H1 (cell line): ENCODE data around the gene ZFR. TPM values are rescaled to one million over a fixed set of nuclear protein-coding genes. Genes with fewer than 3 reads are reported as not detected.

ENCODE experiments used
- CTCF ChIA-PET: fragments of 300-600 bp; sonication (Branson Sonifier 250); formaldehyde crosslinking; loops from one replicate; lab custom pipeline; 2021; ENCODE audit not compliant: partially characterized antibody; lab: Charles Lee
- POLR2A ChIA-PET: fragments of 300-600 bp; sonication (Branson Sonifier 250); formaldehyde crosslinking; loops from one replicate; lab custom pipeline; 2021; ENCODE audit warnings: inconsistent platforms; ENCODE audit not compliant: partially characterized antibody; lab: Charles Lee
- DNase-seq, 2 experiments: peaks; one replicate each; pipeline versions ENCODE4 v3.0.0 to v3.0.0-alpha.2; 2010 to 2022; ENCODE audit warnings: low spot score in 2 of 2, low read depth in 1 of 2, mixed read lengths in 1 of 2
- FAIRE-seq: peaks from 2 replicates; lab custom pipeline; 2011; peaks lifted over from hg19 to GRCh38; lab: Jason Lieb, UNC
- H2AFZ ChIP-seq: 2 replicates; pipeline ENCODE4 v1.8.1; 2012; ENCODE audit warnings: low read length, inconsistent platforms
- H2AK5ac ChIP-seq: 2 replicates; pipeline ENCODE4 v1.6.1; 2013; ENCODE audit warnings: low read depth, low read length
- H2BK120ac ChIP-seq: replicated peaks from 2 replicates; pipeline ENCODE3; 2013; ENCODE audit warnings: low read depth, low read length, inconsistent platforms
- H2BK12ac ChIP-seq: 2 replicates; pipeline ENCODE4 v1.6.1; 2013; ENCODE audit warnings: low read depth, low read length
- H2BK15ac ChIP-seq: 2 replicates; pipeline ENCODE4 v1.6.1; 2013; ENCODE audit warnings: low read length
- H2BK20ac ChIP-seq: 2 replicates; pipeline ENCODE4 v1.6.1; 2013; ENCODE audit warnings: low read length
- H2BK5ac ChIP-seq: 2 replicates; pipeline ENCODE4 v1.6.1; 2013; ENCODE audit warnings: low read depth, low read length
- H3K14ac ChIP-seq: 2 replicates; pipeline ENCODE4 v1.6.1; 2013; ENCODE audit warnings: inconsistent platforms; ENCODE audit not compliant: insufficient read length
- H3K18ac ChIP-seq: 2 replicates; pipeline ENCODE4 v1.6.1; 2013; ENCODE audit warnings: low read length; ENCODE audit errors: extremely low read depth
- H3K23ac ChIP-seq: 2 replicates; pipeline ENCODE4 v1.6.1; 2013; ENCODE audit warnings: inconsistent platforms; ENCODE audit not compliant: insufficient read length
- H3K23me2 ChIP-seq: 2 replicates; pipeline ENCODE4 v1.6.1; 2013; ENCODE audit warnings: low read depth, low read length
- H3K27ac ChIP-seq: 2 replicates; pipeline ENCODE4 v1.6.1; 2011; ENCODE audit warnings: low read depth, low read length, inconsistent platforms
- H3K27me3 ChIP-seq, 4 experiments: replicated peaks in 1 of 4; 1 replicate in 1 of 4; 2 replicates in 3 of 4; pipeline versions ENCODE4 v1.6.1 to v1.8.1; 2011 to 2013; ENCODE audit warnings: low read length in 3 of 4, mild to moderate bottlenecking in 3 of 4, inconsistent platforms in 2 of 4, mixed read lengths in 2 of 4, moderate library complexity in 1 of 4; ENCODE audit not compliant: control insufficient read depth in 3 of 4, insufficient read depth in 3 of 4; ENCODE audit errors: extremely low read depth in 1 of 4
- H3K36me3 ChIP-seq, 4 experiments: 2 replicates each; pipeline versions ENCODE4 v1.6.1 to v1.8.1; 2011 to 2013; ENCODE audit warnings: mild to moderate bottlenecking in 4 of 4, low read length in 3 of 4, moderate library complexity in 2 of 4, control low read depth in 1 of 4, inconsistent platforms in 1 of 4; ENCODE audit not compliant: insufficient read depth in 4 of 4, control insufficient read depth in 2 of 4
- H3K4ac ChIP-seq: replicated peaks from 2 replicates; pipeline ENCODE3; 2013; ENCODE audit warnings: low read length, low read depth, mixed read lengths, inconsistent platforms; ENCODE audit not compliant: insufficient read length
- H3K4me1 ChIP-seq, 4 experiments: replicated peaks in 1 of 4; 1 replicate in 1 of 4; 2 replicates in 3 of 4; pipeline versions ENCODE4 v1.6.1 to v1.8.1; 2011 to 2013; ENCODE audit warnings: low read length in 3 of 4, inconsistent platforms in 2 of 4, mixed read lengths in 1 of 4; ENCODE audit not compliant: insufficient read depth in 4 of 4, control insufficient read depth in 3 of 4
- H3K4me2 ChIP-seq, 2 experiments: 2 replicates each; pipeline versions ENCODE4 v1.6.1 to v1.8.1; 2011 to 2013; ENCODE audit warnings: low read depth in 2 of 2, low read length in 2 of 2, control low read depth in 1 of 2, inconsistent platforms in 1 of 2, mild to moderate bottlenecking in 1 of 2; ENCODE audit not compliant: insufficient read depth in 1 of 2
- H3K4me3 ChIP-seq, 4 experiments: fragments of 200-600, 300-600 bp in 1 of 4; sonication (generic), shearing (Covaris generic), sonication (Bioruptor Twin) in 1 of 4; 2 replicates each; pipeline versions ENCODE4 v1.5.1 to v1.8.1; 2011 to 2016; ENCODE audit warnings: low read length in 4 of 4, low read depth in 3 of 4, control low read depth in 2 of 4, inconsistent platforms in 2 of 4, mild to moderate bottlenecking in 2 of 4, mixed read lengths in 1 of 4, moderate library complexity in 1 of 4; ENCODE audit not compliant: insufficient read depth in 2 of 4; ENCODE audit errors: extremely low read depth in 1 of 4
- H3K56ac ChIP-seq: replicated peaks from 2 replicates; pipeline ENCODE3; 2013; ENCODE audit warnings: low read depth, mild to moderate bottlenecking, mixed read lengths, low read length, inconsistent platforms; ENCODE audit not compliant: insufficient read length
- H3K79me1 ChIP-seq: 2 replicates; pipeline ENCODE4 v1.6.1; 2013; ENCODE audit warnings: low read depth, low read length, control low read depth
- H3K79me2 ChIP-seq, 2 experiments: 2 replicates each; pipeline versions ENCODE4 v1.6.1 to v1.8.1; 2012 to 2013; ENCODE audit warnings: low read length in 2 of 2, mild to moderate bottlenecking in 2 of 2, inconsistent platforms in 1 of 2; ENCODE audit not compliant: insufficient read depth in 2 of 2, control insufficient read depth in 1 of 2
- H3K9ac ChIP-seq, 4 experiments: replicated peaks in 1 of 4; 1 replicate in 1 of 4; 2 replicates in 3 of 4; pipeline versions ENCODE4 v1.6.1 to v1.8.1; 2011 to 2013; ENCODE audit warnings: low read depth in 3 of 4, low read length in 3 of 4, control low read depth in 2 of 4, mild to moderate bottlenecking in 2 of 4, moderate library complexity in 2 of 4, inconsistent platforms in 1 of 4; ENCODE audit errors: extremely low read depth in 1 of 4
- H3K9me3 ChIP-seq, 2 experiments: 2 replicates each; pipeline versions ENCODE4 v1.6.1 to v1.8.1; 2012 to 2013; ENCODE audit warnings: mild to moderate bottlenecking in 2 of 2, moderate library complexity in 2 of 2, control low read depth in 1 of 2, inconsistent platforms in 1 of 2, low read depth in 1 of 2, low read length in 1 of 2, mixed read lengths in 1 of 2; ENCODE audit not compliant: insufficient read depth in 2 of 2
- H4K20me1 ChIP-seq, 2 experiments: replicated peaks in 1 of 2; 2 replicates each; pipeline versions ENCODE3 to v1.8.1; 2011 to 2013; ENCODE audit warnings: inconsistent platforms in 2 of 2, low read length in 2 of 2, mild to moderate bottlenecking in 1 of 2; ENCODE audit not compliant: insufficient read depth in 2 of 2, control insufficient read depth in 1 of 2
- H4K5ac ChIP-seq: 2 replicates; pipeline ENCODE4 v1.6.1; 2013; ENCODE audit warnings: low read length, low read depth, mixed read lengths, inconsistent platforms; ENCODE audit not compliant: insufficient read length
- H4K8ac ChIP-seq: 2 replicates; pipeline ENCODE4 v1.8.0; 2013; ENCODE audit warnings: mild to moderate bottlenecking, moderate library complexity, low read length, inconsistent platforms; ENCODE audit not compliant: insufficient read depth; ENCODE audit errors: extremely low read depth
- H4K91ac ChIP-seq: replicated peaks from 2 replicates; pipeline ENCODE3; 2013; ENCODE audit warnings: low read length, mixed read lengths, inconsistent platforms; ENCODE audit not compliant: insufficient read length
- CEBPB ChIP-seq: IDR thresholded peaks from 2 replicates; pipeline ENCODE4 v1.6.1; 2012; ENCODE audit warnings: low read depth, low read length
- JUND ChIP-seq: IDR thresholded peaks from 2 replicates; pipeline ENCODE4 v1.6.1; 2011; ENCODE audit warnings: mild to moderate bottlenecking, improper control_type of control experiment, low read length
- NANOG ChIP-seq: IDR thresholded peaks from 2 replicates; pipeline ENCODE4 v1.6.1; 2011; ENCODE audit warnings: low read length, low read depth, mild to moderate bottlenecking, inconsistent platforms; ENCODE audit not compliant: insufficient read depth, poor library complexity, severe bottlenecking
- SP2 ChIP-seq: IDR thresholded peaks from 2 replicates; pipeline ENCODE4 v1.6.1; 2012; ENCODE audit warnings: mild to moderate bottlenecking, low read length, inconsistent platforms
- TBP ChIP-seq: IDR thresholded peaks from 2 replicates; pipeline ENCODE4 v1.6.1; 2011; ENCODE audit warnings: low read depth, low read length, improper control_type of control experiment
- WGBS, 2 experiments: shearing (Covaris generic) in 1 of 2; methylation state at CpG; one replicate each; pipeline versions ENCODE4 v1.1.6 to v1.1.7; 2013 to 2015; ENCODE audit warnings: low lambda C conversion rate in 2 of 2, mixed read lengths in 2 of 2, inconsistent platforms in 1 of 2, low coverage in 1 of 2, missing lambda C conversion rate in 1 of 2; ENCODE audit not compliant: insufficient replicate concordance in 2 of 2, insufficient coverage in 1 of 2, insufficient read length in 1 of 2; ENCODE audit errors: extremely low coverage in 1 of 2, missing lambda C conversion rate in 1 of 2; 5-methylcytosine and 5-hydroxymethylcytosine counted together
- polyA plus RNA-seq, 7 experiments: library from polyadenylated mRNA; depleted of rRNA in 3 of 7; stranded (reverse) in 5 of 7; unstranded in 2 of 7; fragments of >200 nt in 5 of 7; fragments of 200-250 nt in 2 of 7; gene quantifications; 1 replicate in 5 of 7; 2 replicates in 1 of 7; 4 replicates in 1 of 7; pipeline versions ENCODE4 v1.2.1 to v1.2.3, GENCODE V29; 2011 to 2013; ENCODE audit warnings: missing spikeins in 2 of 7, mixed read lengths in 2 of 7
- total RNA-seq: library from RNA; stranded (reverse); fragmentation: NEBNext Ultra II Directional; extraction: Animal tissue kit (Norgen Biotek cat#: 25700); gene quantifications from 2 replicates; pipeline ENCODE4 v1.2.1, GENCODE V29; 2021
- TF ChIP-seq, protein P1 (sequence below): IDR thresholded peaks from 2 replicates; pipeline ENCODE4 v1.6.1; 2012; ENCODE audit warnings: low read length, inconsistent platforms
- TF ChIP-seq, protein P2 (sequence below): IDR thresholded peaks from 2 replicates; pipeline ENCODE4 v1.6.1; 2011; ENCODE audit warnings: low read length, improper control_type of control experiment

ZFR gene
- total and polyA plus RNA-seq, 2 of the 8 experiments (the other 6 are each of a cell fraction or from before 2014, with no cell fraction given): 68.8 to 92.7 TPM

- Histone ChIP-seq H4K8ac (no peak overlapping the region), H3K56ac (no peak overlapping the region), H3K4me1 (no peaks in the 10 kb centered on the region), H3K4me3 (no peak overlapping the region), H4K20me1 (no peaks in the 10 kb centered on the region), H2BK15ac (no peak overlapping the region), H3K79me2 (no peaks in the 10 kb centered on the region), H3K27me3 (no peaks in the 10 kb centered on the region), H2BK120ac (no peak overlapping the region), H4K5ac (no peak overlapping the region), H3K14ac (no peak overlapping the region), H3K9ac (no peak overlapping the region), H3K23ac (no peak overlapping the region), H4K91ac (no peak overlapping the region), H2BK12ac (no peak overlapping the region), H3K9me3 (no peaks in the 10 kb centered on the region), H3K36me3 (no peaks in the 10 kb centered on the region), H3K23me2 (no peaks in the 10 kb centered on the region), H3K4ac (no peak overlapping the region), H2BK20ac (no peak overlapping the region), H2AFZ (no peak overlapping the region), H3K27ac (no peak overlapping the region), H2AK5ac (no peak overlapping the region), H3K4me2 (no peak overlapping the region), H2BK5ac (no peak overlapping the region), H3K18ac (no peak overlapping the region), H3K79me1 (no peaks in the 10 kb centered on the region)
- TF ChIP-seq CEBPB: no peak
- no peak for TF ChIP-seq NANOG
- TF ChIP-seq JUND: no peak
- TF ChIP-seq SP2: no peak
- TF ChIP-seq, protein P1, sequence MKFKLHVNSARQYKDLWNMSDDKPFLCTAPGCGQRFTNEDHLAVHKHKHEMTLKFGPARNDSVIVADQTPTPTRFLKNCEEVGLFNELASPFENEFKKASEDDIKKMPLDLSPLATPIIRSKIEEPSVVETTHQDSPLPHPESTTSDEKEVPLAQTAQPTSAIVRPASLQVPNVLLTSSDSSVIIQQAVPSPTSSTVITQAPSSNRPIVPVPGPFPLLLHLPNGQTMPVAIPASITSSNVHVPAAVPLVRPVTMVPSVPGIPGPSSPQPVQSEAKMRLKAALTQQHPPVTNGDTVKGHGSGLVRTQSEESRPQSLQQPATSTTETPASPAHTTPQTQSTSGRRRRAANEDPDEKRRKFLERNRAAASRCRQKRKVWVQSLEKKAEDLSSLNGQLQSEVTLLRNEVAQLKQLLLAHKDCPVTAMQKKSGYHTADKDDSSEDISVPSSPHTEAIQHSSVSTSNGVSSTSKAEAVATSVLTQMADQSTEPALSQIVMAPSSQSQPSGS: no peak
- TF ChIP-seq TBP: no peak
- TF ChIP-seq, protein P2, sequence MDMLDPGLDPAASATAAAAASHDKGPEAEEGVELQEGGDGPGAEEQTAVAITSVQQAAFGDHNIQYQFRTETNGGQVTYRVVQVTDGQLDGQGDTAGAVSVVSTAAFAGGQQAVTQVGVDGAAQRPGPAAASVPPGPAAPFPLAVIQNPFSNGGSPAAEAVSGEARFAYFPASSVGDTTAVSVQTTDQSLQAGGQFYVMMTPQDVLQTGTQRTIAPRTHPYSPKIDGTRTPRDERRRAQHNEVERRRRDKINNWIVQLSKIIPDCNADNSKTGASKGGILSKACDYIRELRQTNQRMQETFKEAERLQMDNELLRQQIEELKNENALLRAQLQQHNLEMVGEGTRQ: no peak
- ChIA-PET CTCF (interaction anchor here (0.6 to 8.8 kb wide), 9 partner anchors 13 to 118 kb away, joined by 3 to 158 read pairs (median 4); partner anchors contain the start of gene SUB1), POLR2A (interaction anchor here (0.5 to 1.6 kb wide), 3 partner anchors 11 to 102 kb away, joined by 3 to 4 read pairs (median 4); partner anchors contain the start of gene SUB1)
- DNase-seq (no peak), FAIRE-seq (no peak)
- 92% methylated on average over 5 of the region's 5 CpGs; no CpG with 5 or more reads in 1 of the 2 experiments for WGBS, 2 experiments
Measured at GRCh38 chr5:32487424-32487823, 42.9 kb upstream of the ZFR start.
